ENCODE data around the gene GOLM1.
"Not testable (repeated sequence)": the region's sequence is repeated elsewhere in the genome, so short reads cannot be mapped to it uniquely, and the experiment has no call there.

GOLM1 gene, protein sequence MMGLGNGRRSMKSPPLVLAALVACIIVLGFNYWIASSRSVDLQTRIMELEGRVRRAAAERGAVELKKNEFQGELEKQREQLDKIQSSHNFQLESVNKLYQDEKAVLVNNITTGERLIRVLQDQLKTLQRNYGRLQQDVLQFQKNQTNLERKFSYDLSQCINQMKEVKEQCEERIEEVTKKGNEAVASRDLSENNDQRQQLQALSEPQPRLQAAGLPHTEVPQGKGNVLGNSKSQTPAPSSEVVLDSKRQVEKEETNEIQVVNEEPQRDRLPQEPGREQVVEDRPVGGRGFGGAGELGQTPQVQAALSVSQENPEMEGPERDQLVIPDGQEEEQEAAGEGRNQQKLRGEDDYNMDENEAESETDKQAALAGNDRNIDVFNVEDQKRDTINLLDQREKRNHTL

DNA sequence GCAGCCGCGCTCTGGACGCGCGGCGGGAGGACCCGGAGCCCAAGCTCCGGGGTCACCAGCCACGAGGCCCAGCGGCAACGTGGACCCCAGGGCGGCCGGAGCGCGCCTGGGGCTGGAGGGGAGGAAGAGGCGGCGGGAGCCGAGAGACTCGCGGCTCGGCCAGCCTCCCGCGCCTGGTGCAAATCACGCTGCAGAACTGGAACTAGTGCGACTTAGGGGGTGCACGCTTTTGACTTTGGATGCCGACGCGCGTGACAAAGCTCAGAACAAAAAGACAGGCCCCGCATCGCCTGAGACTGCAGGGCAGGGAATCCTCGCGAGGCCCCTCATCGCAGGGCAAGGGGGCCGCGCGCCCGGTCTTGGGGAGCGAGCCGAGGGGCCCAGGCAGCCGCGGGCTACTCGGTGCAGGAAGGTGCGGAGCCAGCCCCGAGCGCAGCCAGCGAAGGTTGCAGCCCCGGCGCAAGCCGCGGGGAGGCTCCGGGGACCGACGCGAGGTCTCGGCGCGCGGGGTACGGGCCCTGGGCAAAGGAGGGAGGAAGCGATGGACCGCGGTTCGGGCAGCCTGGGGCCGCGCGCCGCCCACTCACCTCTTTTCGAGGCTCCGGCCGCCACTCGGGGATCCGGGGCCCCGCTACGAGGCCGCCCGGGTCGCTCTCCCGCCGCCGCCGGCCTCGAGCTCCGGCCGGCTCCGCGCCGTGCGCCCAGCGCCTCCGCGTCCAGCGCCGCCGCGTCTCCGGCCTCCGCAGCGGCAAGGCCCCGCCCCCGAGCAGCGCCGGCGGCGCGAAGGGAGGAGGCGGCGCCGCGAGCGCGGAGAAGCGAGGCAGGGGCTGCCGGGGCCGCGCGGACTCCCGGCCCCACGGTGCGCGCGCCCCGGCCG is at the start of gene GOLM1:
GOLM1 (minus strand) TSS at position 735 of the 877 bp plus-strand sequence. CDS start 20,238 bp downstream, outside the sequence.
- TF ChIP-seq CTCF (IDR thresholded peaks at IDR 0.05; ENCODE audit: control insufficient read depth, extremely low read depth, insufficient read depth) = peak; percentile 30
- DNase-seq (ENCODE audit: low read depth) = no peak
- H3K4me3 ChIP-seq (ENCODE audit: low read depth, low read length) = peak within 1 kb of the TSS; percentile 85

DNA sequence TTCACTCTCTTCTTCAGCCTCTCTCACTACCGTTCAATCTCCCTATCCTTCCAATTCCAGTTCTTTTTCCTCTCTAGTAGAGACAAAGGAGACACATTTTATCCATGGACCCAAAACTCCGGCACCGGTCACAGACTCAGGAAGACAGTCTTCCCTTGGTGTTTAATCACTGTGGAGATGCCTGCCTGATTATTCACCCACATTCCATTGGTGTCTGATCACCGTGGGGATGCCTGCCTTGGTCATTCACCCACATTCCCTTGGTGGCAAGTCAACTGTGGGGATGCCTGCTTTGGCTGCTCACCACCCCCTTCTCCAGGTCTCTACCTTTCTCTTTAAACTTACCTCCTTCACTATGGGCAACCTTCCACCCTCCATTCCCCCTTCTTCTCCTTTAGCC is 47.3 kb upstream of the GOLM1 start:
- not testable (repeated sequence) for H3K4me3 ChIP-seq (ENCODE audit: low read depth, low read length); DNase-seq (ENCODE audit: low read depth)

DNA sequence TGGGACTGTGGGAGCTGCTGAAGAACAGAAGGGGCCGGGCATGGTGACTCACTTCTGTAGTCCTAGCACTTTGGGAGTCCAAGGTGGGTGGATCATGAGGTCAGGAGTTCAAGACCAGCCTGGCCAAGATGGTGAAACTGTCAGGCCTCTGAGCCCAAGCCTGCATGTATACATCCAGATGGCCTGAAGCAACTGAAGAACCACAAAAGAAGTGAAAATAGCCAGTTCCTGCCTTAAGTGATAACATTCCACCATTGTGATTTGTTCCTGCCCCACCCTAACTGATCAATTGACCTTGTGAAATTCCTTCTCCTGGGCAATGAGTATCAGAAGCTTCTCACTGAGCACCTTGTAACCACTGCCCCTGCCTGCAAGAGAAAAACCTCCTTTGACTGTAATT is 46.6 kb upstream of the GOLM1 start:
- not testable (repeated sequence) for H3K4me3 ChIP-seq (ENCODE audit: low read depth, low read length); DNase-seq (ENCODE audit: low read depth)

DNA sequence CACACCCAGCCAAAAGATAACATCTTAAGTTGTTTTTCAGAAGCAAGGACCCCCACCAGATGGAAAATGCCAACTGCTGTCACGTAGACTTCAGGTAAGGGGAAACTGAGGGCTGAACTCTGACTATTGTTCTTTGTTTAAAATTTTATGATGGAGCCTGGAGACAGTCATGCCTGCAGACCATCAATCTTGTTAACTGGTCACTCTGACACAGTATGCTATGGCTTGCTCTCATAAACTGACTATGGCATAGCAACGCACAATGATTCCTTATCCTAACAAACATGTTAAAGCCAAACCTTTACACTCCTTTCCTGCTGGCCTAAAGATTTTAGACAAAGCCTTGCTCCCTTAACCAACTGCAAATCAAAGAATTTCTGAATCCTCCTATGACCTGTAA is 43.6 kb upstream of the GOLM1 start:
- no peak for DNase-seq (ENCODE audit: low read depth)
- TF ChIP-seq CTCF (IDR thresholded peaks at IDR 0.05; ENCODE audit: control insufficient read depth, extremely low read depth, insufficient read depth) = no peak
- H3K4me3 ChIP-seq (ENCODE audit: low read depth, low read length) = no peak overlapping the region

DNA sequence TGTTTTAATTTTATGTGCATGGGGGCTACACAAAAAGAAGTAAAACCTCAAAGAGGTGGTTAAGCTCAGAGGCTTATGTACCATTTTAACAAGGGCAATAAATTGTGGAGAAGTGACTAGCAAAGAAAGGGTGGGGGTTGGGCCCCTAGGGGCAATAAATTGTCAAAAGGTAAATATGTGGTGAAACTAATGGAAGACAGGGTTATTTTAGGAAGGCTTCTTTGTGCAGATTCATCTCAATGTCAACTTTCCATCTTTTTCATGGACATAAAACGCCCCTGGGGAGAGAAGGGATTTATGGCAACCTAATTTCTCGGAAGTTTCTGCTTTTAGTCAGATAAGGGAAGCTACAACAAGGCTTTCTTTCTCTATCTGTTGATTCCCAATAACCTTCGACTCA is 42.5 kb upstream of the GOLM1 start:
- DNase-seq (ENCODE audit: low read depth) = no peak
- no peak for TF ChIP-seq CTCF (IDR thresholded peaks at IDR 0.05; ENCODE audit: control insufficient read depth, extremely low read depth, insufficient read depth)
- H3K4me3 ChIP-seq (ENCODE audit: low read depth, low read length) = no peak overlapping the region

- no peak for TF ChIP-seq CTCF (IDR thresholded peaks at IDR 0.05; ENCODE audit: control insufficient read depth, extremely low read depth, insufficient read depth)
- no peak overlapping the region for H3K4me3 ChIP-seq (ENCODE audit: low read depth, low read length)
- no peak for DNase-seq (ENCODE audit: low read depth)
Observed at GRCh38 chr9:86135371-86135770, 36.0 kb upstream of the GOLM1 start.

- no peak overlapping the region for H3K4me3 ChIP-seq (ENCODE audit: low read depth, low read length)
- DNase-seq (ENCODE audit: low read depth) = no peak
Observed at GRCh38 chr9:86134361-86134760, 35.0 kb upstream of the GOLM1 start.

More at GRCh38 chr9:86134361-86134760, 35.0 kb upstream of the GOLM1 start:
- no peak for TF ChIP-seq CTCF (IDR thresholded peaks at IDR 0.05; ENCODE audit: control insufficient read depth, extremely low read depth, insufficient read depth)

Measured in LNCaP clone FGC (cell line).